ENCODE measurements around the gene ASB2.

- TF ChIP-seq, protein P1, sequence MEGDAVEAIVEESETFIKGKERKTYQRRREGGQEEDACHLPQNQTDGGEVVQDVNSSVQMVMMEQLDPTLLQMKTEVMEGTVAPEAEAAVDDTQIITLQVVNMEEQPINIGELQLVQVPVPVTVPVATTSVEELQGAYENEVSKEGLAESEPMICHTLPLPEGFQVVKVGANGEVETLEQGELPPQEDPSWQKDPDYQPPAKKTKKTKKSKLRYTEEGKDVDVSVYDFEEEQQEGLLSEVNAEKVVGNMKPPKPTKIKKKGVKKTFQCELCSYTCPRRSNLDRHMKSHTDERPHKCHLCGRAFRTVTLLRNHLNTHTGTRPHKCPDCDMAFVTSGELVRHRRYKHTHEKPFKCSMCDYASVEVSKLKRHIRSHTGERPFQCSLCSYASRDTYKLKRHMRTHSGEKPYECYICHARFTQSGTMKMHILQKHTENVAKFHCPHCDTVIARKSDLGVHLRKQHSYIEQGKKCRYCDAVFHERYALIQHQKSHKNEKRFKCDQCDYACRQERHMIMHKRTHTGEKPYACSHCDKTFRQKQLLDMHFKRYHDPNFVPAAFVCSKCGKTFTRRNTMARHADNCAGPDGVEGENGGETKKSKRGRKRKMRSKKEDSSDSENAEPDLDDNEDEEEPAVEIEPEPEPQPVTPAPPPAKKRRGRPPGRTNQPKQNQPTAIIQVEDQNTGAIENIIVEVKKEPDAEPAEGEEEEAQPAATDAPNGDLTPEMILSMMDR (optimal IDR thresholded peaks at IDR 0.05 in 1 of 3, IDR thresholded peaks at IDR 0.05 in 1 of 3, conservative IDR thresholded peaks at IDR 0.05 in 1 of 3; ENCODE audit: extremely low read depth in 1 of 3, insufficient read depth in 2 of 3, low read length in 3 of 3) = peak; percentile 93 to 100 (median 98)
- TF ChIP-seq EZH2 (IDR thresholded peaks at IDR 0.05; ENCODE audit: low read length) = no peak
Observed at GRCh38 chr14:94001501-94002396, 25.4 kb upstream of the ASB2 start.

All from keratinocyte (primary cell).